Measurements from ENCODE around the gene PRKCB. TPM values are rescaled to one million over a fixed set of nuclear protein-coding genes. Genes with fewer than 3 reads are reported as not detected.

The PRKCB gene
- total RNA-seq, 1 experiment from 2014 or later = 0.89 TPM

DNA sequence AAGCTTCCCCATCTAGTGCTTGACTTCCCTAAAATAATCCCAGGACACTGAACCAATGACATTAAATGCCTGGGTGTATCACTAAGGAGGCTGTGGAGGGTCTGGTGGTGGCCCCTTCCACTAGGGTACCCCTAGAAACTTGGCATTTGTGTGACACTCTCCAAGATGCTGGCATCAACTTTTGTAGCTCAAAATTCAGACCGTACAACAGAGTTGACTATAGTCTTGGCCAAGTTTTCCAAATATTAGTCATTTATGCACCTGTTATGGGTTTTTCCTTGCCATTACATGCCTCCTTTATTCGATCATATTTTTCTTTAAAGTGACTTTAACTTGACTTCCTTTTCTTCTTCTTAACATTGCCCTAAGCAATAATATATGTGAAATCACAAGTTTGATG is 295.5 kb downstream of the PRKCB start:
- CTCF ChIA-PET = interaction anchor here (1.2 kb wide), 1 partner anchor 373 kb away, joined by 3 read pairs; no protein-coding TSS in a partner anchor
- no peaks in the 10 kb centered on the region for H3K4me1 ChIP-seq (ENCODE audit: control insufficient read depth in 1 of 2, insufficient read depth in 2 of 2, low read length in 2 of 2)
- H3K9me3 ChIP-seq (ENCODE audit: control insufficient read depth in 1 of 2, insufficient read depth in 1 of 2, low read depth in 1 of 2, low read length in 2 of 2) = no peaks in the 10 kb centered on the region
- intact Hi-C loops (cut with micrococcal nuclease) = no loop called here
- TF ChIP-seq CBX3 (IDR thresholded peaks at IDR 0.05; ENCODE audit: low read depth) (no peak), ZBTB33 (IDR thresholded peaks at IDR 0.05; ENCODE audit: extremely low read depth, insufficient replicate concordance, low read length) (no peak), SP1 (IDR thresholded peaks at IDR 0.05; ENCODE audit: low read depth) (no peak), JUND (IDR thresholded peaks at IDR 0.05) (no peak), SRF (IDR thresholded peaks at IDR 0.05; ENCODE audit: low read depth) (no peak), MAX (IDR thresholded peaks at IDR 0.05) (no peak), RAD21 (IDR thresholded peaks at IDR 0.05; ENCODE audit: low read depth) (no peak)
- TF ChIP-seq, protein P1, sequence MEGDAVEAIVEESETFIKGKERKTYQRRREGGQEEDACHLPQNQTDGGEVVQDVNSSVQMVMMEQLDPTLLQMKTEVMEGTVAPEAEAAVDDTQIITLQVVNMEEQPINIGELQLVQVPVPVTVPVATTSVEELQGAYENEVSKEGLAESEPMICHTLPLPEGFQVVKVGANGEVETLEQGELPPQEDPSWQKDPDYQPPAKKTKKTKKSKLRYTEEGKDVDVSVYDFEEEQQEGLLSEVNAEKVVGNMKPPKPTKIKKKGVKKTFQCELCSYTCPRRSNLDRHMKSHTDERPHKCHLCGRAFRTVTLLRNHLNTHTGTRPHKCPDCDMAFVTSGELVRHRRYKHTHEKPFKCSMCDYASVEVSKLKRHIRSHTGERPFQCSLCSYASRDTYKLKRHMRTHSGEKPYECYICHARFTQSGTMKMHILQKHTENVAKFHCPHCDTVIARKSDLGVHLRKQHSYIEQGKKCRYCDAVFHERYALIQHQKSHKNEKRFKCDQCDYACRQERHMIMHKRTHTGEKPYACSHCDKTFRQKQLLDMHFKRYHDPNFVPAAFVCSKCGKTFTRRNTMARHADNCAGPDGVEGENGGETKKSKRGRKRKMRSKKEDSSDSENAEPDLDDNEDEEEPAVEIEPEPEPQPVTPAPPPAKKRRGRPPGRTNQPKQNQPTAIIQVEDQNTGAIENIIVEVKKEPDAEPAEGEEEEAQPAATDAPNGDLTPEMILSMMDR (IDR thresholded peaks at IDR 0.05 in 2 of 3, conservative IDR thresholded peaks at IDR 0.05 in 1 of 3; ENCODE audit: borderline replicate concordance in 1 of 3, insufficient read depth in 1 of 3, low read depth in 2 of 3, low read length in 2 of 3) = no peak
- H3K4me2 ChIP-seq (ENCODE audit: low read length) = no peak overlapping the region
- RAD21 ChIA-PET (ENCODE audit: low non-redundant PET in 1 of 2, low total read pairs in 2 of 2, uncharacterized antibody in 2 of 2, unreplicated experiment in 2 of 2) = no interaction called here
- ATAC-seq (no peak), DNase-seq (ENCODE audit: low read depth, low spot score) (no peak)
- no peak overlapping the region for H3K4me3 ChIP-seq (replicated peaks in 1 of 2; ENCODE audit: low read depth in 1 of 2, low read length in 2 of 2)
- peaks cover 24% of the 10 kb centered on the region for H3K27me3 ChIP-seq (ENCODE audit: insufficient read depth, low read length)
- no peaks in the 10 kb centered on the region for H3K36me3 ChIP-seq (ENCODE audit: control insufficient read depth in 1 of 2, insufficient read depth in 2 of 2, low read length in 2 of 2)
- BruUV-seq (replicated peaks) = no TSS peak
- no peaks in the 10 kb centered on the region for H3K9me2 ChIP-seq (ENCODE audit: insufficient read depth)
- H3K9ac ChIP-seq (ENCODE audit: low read length) = no peak overlapping the region
- no peaks in the 10 kb centered on the region for H3K79me2 ChIP-seq (ENCODE audit: insufficient read depth, low read length)
- no peaks in the 10 kb centered on the region for H4K20me1 ChIP-seq (ENCODE audit: insufficient read depth)
- POLR2A ChIA-PET = no interaction called here
- no peak overlapping the region for H2AFZ ChIP-seq (ENCODE audit: low read depth, low read length, poor library complexity, severe bottlenecking)
- H3K27ac ChIP-seq (ENCODE audit: low read depth, low read length) = no peak overlapping the region

Measured in HCT116 (cell line).